Measurements from ENCODE around the gene HLA-DMA. TPM values are rescaled to one million over a fixed set of nuclear protein-coding genes. Genes with fewer than 3 reads are reported as not detected.

The HLA-DMA gene
- total and polyA plus RNA-seq, 4 donors, result 6.2 to 15.1 (median 8.9) TPM

- WGBS, result 50% methylated on average over 2 of the region's 2 CpGs
- peak overlapping the region in 1 of 2 donors; percentile 21 for H3K9ac ChIP-seq (ENCODE audit: low read depth in 1 of 2, low read length in 2 of 2)
- H3K27me3 ChIP-seq (ENCODE audit: control insufficient read depth in 4 of 4, insufficient read depth in 4 of 4, low read length in 3 of 4), result no peaks in the 10 kb centered on the region
- H3K9me3 ChIP-seq (ENCODE audit: control insufficient read depth in 4 of 4, low read length in 3 of 4), result no peaks in the 10 kb centered on the region
- TF ChIP-seq CTCF (IDR thresholded peaks at IDR 0.05; ENCODE audit: low read depth, low read length, missing input control), result no peak
- TF ChIP-seq RXRA (IDR thresholded peaks at IDR 0.05), result no peak
- TF ChIP-seq TAF1 (conservative IDR thresholded peaks at IDR 0.05), result no peak
- no peak for DNase-seq (ENCODE audit: low spot score)
- H3K27ac ChIP-seq (ENCODE audit: low read depth in 1 of 2, low read length in 2 of 2), result no peak overlapping the region
- H3K36me3 ChIP-seq (ENCODE audit: control insufficient read depth in 4 of 4, insufficient read depth in 3 of 4, low read depth in 1 of 4, low read length in 3 of 4), result peaks cover 27 to 64% (median 56%) of the 10 kb centered on the region in 4 donors
- peak overlapping the region in 1 of 3 donors; percentile 88 for H3K4me3 ChIP-seq (ENCODE audit: low read depth in 1 of 3, low read length in 3 of 3)
- peaks cover 1 to 55% (median 47%) of the 10 kb centered on the region in 4 donors for H3K4me1 ChIP-seq (ENCODE audit: control insufficient read depth in 4 of 4, insufficient read depth in 4 of 4, low read length in 3 of 4)
Measured at GRCh38 chr6:32975886-32976285, 23.0 kb upstream of the HLA-DMA start.

GRCh38 chr6:32974541-32975308, 21.8 kb upstream of the HLA-DMA start:
- Histone ChIP-seq H3K9me3 (ENCODE audit: control insufficient read depth in 4 of 4, low read length in 3 of 4) (no peaks in the 10 kb centered on the region), H3K27me3 (ENCODE audit: control insufficient read depth in 4 of 4, insufficient read depth in 4 of 4, low read length in 3 of 4) (no peaks in the 10 kb centered on the region), H3K36me3 (ENCODE audit: control insufficient read depth in 4 of 4, insufficient read depth in 3 of 4, low read depth in 1 of 4, low read length in 3 of 4) (peaks cover 20 to 53% (median 44%) of the 10 kb centered on the region in 4 donors), H3K9ac (ENCODE audit: low read depth in 1 of 2, low read length in 2 of 2) (peak overlapping the region; percentile 84 to 91), H3K4me3 (ENCODE audit: low read depth in 1 of 3, low read length in 3 of 3) (peak overlapping the region; percentile 88 to 98 (median 95)), H3K27ac (ENCODE audit: low read depth in 1 of 2, low read length in 2 of 2) (no peak overlapping the region), H3K4me1 (ENCODE audit: control insufficient read depth in 4 of 4, insufficient read depth in 4 of 4, low read length in 3 of 4) (peaks cover 1 to 48% (median 45%) of the 10 kb centered on the region in 4 donors)
- DNase-seq (ENCODE audit: low spot score), result no peak
- 3% methylated on average over 14 of the region's 14 CpGs for WGBS
- TF ChIP-seq MAX (IDR thresholded peaks at IDR 0.05) (no peak), RXRA (IDR thresholded peaks at IDR 0.05) (no peak), YY1 (IDR thresholded peaks at IDR 0.05) (no peak), FOXA2 (IDR thresholded peaks at IDR 0.05) (no peak), ATF3 (IDR thresholded peaks at IDR 0.05) (no peak), FOXA1 (IDR thresholded peaks at IDR 0.05) (no peak), JUND (IDR thresholded peaks at IDR 0.05) (no peak), TAF1 (conservative IDR thresholded peaks at IDR 0.05) (no peak), SP1 (IDR thresholded peaks at IDR 0.05) (no peak), GABPA (IDR thresholded peaks at IDR 0.05 in 1 of 2, conservative IDR thresholded peaks at IDR 0.05 in 1 of 2) (no peak), HNF4G (IDR thresholded peaks at IDR 0.05) (no peak), CTCF (IDR thresholded peaks at IDR 0.05; ENCODE audit: low read depth, low read length, missing input control) (no peak), ZBTB33 (IDR thresholded peaks at IDR 0.05) (no peak), NR2F2 (IDR thresholded peaks at IDR 0.05) (no peak), EGR1 (IDR thresholded peaks at IDR 0.05; ENCODE audit: low read depth in 2 of 2) (no peak), HNF4A (conservative IDR thresholded peaks at IDR 0.05) (no peak), RAD21 (IDR thresholded peaks at IDR 0.05) (no peak)
- TF ChIP-seq, protein P1, sequence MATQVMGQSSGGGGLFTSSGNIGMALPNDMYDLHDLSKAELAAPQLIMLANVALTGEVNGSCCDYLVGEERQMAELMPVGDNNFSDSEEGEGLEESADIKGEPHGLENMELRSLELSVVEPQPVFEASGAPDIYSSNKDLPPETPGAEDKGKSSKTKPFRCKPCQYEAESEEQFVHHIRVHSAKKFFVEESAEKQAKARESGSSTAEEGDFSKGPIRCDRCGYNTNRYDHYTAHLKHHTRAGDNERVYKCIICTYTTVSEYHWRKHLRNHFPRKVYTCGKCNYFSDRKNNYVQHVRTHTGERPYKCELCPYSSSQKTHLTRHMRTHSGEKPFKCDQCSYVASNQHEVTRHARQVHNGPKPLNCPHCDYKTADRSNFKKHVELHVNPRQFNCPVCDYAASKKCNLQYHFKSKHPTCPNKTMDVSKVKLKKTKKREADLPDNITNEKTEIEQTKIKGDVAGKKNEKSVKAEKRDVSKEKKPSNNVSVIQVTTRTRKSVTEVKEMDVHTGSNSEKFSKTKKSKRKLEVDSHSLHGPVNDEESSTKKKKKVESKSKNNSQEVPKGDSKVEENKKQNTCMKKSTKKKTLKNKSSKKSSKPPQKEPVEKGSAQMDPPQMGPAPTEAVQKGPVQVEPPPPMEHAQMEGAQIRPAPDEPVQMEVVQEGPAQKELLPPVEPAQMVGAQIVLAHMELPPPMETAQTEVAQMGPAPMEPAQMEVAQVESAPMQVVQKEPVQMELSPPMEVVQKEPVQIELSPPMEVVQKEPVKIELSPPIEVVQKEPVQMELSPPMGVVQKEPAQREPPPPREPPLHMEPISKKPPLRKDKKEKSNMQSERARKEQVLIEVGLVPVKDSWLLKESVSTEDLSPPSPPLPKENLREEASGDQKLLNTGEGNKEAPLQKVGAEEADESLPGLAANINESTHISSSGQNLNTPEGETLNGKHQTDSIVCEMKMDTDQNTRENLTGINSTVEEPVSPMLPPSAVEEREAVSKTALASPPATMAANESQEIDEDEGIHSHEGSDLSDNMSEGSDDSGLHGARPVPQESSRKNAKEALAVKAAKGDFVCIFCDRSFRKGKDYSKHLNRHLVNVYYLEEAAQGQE (IDR thresholded peaks at IDR 0.05), result no peak

Data from liver (tissue), 9 donors.